Activated T-cell treated with anti-CD3 and anti-CD28 coated beads for 4 hours (primary cell): ENCODE measurements around the gene ARHGEF1.
"Not testable (repeated sequence)": the region's sequence is repeated elsewhere in the genome, so short reads cannot be mapped to it uniquely, and the experiment has no call there.

Source experiments
- DNase-seq: peaks from one replicate; pipeline ENCODE4 v3.0.0-alpha.2; 2020

ARHGEF1 gene

GRCh38 chr19:41906916-41907680 is 24.1 kb downstream of the ARHGEF1 start:
- no peak for DNase-seq

- no peak for DNase-seq
Measured at GRCh38 chr19:41907994-41908615, 25.1 kb downstream of the ARHGEF1 start.

GRCh38 chr19:41908724-41909464 is 25.9 kb downstream of the ARHGEF1 start:
- no peak for DNase-seq

- DNase-seq, result no peak
Measured at GRCh38 chr19:41909706-41910105, 26.7 kb downstream of the ARHGEF1 start.

- DNase-seq, result no peak
Measured at GRCh38 chr19:41910240-41910991, 27.4 kb downstream of the ARHGEF1 start.

DNA sequence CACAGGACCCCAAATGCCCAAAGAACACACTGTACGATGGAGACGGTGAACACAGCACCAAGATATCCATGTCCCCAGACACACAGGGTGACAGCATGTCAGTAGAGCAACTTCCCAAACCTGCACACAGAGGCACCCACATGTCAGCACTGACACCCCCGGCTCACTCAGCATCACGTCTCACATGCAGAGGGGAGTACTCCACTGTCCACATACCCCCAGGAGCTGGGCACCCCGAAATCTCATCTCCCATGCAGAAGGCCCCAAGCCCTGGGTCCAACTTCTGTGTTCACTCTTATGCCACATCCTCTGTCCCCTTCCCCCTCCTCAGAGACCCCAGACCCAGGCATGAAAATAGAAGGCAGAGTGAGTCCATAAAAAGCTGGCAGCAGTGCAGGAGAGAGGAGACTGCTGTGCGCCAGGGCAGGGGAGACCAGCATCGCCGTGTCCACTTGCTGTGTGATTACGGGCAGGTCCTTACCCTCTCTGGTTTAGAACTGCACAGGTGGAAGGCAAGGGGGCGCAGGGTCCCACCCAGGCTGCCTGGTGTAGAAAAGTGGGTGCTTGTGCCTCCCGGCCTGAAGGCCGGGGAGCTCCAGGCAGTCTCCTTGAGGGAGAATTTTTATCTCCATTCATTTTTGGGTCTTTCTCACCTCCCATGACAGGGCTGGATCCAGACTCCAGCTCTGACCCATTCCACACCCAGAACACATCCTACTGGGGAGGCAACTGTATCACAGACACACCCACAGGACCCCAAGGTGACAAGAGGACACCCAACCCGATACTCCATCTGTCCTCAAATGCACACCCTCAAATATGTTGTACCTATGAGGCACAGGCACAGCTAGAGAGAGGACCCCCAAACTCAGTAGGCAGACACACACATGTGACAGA is 28.3 kb downstream of the ARHGEF1 start:
- DNase-seq, result no peak

GRCh38 chr19:41911889-41912731 is 29.1 kb downstream of the ARHGEF1 start:
- DNase-seq, result no peak

DNA sequence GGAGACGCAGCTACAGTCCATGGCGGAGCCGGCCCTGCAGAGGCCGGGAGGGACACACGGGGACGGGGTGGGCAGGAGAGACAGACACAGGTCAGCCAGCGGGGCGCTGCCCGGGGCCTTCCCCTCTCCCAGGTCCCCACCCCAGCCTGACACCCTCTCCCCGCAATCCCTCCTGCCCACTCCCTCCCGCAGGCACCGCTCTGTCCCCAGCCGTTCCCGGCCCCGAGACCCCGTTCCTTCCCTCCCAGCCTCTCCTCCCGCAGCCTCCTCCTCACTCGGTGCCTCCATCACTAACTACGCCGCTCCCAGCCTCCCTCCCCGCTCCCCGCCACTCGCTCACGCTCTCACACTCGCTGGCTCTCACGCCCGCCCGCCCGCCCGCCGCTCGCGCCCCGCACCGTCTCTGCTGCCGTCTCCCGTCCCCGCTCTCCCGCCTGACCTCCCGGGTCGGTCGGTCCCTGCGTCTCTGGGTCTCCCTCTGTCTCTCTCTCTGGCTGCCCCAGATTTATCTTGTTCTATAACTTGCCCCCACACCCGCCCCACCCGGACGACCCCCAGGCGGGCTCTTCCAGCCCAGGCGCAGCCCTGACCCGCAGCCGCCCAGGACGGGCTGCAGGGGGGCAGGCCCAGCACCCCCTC is 30.0 kb downstream of the ARHGEF1 start:
- DNase-seq, result no peak

DNA sequence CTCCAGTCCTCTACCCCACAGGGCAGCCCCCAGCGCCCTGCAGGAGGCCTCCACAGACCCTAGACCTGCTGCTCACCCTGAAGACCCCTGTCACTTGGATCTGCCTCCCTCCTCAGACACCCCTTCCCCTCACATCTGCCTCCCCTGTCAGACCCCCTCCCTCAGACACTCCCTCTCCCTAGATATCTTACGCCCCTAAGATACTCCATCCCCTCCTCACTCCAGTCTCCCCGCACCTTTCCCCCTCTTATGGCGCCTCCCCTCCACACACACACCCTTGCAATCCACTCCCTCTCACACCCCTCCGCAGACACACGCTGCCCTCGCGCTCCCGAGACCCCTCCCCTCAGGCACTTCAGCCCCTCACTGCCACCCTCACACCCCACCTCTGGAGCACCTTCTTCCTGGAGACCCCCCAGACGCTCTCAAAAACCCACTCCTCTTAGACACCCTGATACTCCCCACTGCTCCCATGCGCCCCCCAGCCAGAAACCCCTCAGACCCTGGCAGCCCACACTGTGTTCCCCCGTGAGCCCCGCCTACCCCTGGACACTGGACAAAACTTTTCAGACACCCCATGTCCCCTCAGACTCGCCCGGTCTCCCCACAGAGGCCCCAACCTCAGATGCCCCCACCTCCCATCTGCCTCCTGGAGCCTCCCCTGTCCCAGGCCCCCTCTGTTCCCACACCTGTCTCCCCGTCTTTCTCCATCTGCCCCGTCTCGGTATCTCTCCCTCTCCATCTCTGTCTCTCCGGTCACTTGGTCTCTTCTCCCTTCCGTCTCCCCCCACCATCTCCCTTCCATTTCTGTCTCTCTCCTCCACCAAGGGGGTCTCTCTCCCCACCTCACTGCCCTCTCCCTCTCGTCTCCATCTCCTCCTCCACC is 30.8 kb downstream of the ARHGEF1 start:
- no peak for DNase-seq

GRCh38 chr19:41914424-41914834 is 31.4 kb downstream of the ARHGEF1 start:
- DNase-seq, result not testable (repeated sequence)

- no peak for DNase-seq
Measured at GRCh38 chr19:41915021-41915775, 32.2 kb downstream of the ARHGEF1 start.

DNA sequence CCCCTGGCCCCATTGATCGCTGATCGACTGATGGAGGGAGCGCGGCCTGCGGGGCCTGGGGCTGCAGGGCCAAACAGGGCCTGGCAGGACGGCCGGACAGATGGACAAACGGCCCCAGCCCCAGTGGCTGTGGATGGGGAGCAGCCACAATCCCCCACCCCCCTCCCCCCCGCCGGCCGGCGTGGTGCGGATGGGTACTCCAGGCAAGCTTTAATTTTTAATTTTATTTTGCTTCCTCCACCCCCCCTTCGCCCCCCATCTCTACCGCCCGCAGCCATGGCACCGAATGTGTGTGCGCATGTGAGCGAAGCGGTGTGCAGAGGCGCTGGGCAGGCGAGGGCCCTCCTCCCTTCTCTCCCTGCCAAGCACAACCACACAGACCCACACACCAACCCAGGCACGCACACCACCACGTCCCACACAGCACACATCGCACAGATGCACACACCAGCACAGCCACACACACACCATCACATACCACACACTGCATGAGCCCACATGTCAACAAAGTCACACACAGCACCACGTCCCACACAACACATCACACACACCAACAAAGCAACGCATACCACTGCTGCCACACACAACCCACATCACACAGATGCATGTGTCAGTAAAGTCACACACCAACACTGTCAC is 32.9 kb downstream of the ARHGEF1 start:
- no peak for DNase-seq

DNA sequence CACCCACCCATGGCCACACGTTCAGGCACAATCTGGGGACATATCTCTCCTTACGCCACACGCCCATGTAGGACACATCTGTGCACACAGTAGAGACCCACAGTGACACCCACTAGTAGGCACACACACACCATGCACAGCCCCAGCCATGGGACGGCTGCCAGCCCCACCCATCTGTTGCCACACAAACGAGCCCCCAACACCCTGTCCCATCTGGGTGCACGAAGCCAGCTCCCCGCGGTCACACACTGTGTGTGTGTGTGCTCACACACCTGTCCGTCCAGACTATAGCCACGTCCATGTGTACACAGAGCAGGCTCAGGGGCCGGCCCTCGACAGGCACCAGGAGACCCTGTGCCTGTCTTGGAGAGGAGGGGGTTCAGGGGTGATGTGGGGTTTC is 34.7 kb downstream of the ARHGEF1 start:
- no peak for DNase-seq

DNA sequence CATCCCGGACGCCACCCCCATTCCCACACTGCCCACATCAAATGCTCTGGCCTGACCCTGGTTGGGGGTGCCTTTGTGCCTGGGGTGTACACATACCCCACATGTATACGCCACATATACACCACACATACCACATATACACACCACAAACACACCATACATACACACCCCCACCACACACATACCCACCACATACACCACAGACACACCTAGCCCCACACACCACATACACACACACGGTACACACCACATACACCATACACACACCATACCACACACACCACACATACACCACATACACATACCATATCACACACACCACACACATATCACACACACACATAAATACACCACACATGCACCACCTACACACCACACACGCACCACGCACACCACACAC is 35.1 kb downstream of the ARHGEF1 start:
- no peak for DNase-seq

DNA sequence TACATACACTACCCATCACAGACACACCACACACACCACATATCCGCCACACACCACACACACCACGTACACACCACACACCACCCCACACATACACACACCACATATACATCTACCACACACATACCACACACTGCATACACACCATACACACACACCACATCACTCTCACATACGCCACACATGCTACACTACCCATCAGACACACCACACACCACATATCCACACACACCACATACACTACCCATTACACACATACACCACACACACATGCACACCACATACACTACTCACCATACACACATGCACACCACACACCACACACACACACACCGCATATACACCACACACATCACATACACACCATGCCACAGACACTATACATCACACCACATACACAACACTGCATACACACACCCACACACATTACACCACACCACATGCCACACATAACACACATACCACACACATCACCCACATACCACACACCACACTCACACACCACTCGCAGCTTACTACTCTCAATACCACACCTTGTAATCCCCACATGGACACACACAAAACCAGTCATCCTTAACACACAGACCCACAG is 35.8 kb downstream of the ARHGEF1 start:
- no peak for DNase-seq

DNA sequence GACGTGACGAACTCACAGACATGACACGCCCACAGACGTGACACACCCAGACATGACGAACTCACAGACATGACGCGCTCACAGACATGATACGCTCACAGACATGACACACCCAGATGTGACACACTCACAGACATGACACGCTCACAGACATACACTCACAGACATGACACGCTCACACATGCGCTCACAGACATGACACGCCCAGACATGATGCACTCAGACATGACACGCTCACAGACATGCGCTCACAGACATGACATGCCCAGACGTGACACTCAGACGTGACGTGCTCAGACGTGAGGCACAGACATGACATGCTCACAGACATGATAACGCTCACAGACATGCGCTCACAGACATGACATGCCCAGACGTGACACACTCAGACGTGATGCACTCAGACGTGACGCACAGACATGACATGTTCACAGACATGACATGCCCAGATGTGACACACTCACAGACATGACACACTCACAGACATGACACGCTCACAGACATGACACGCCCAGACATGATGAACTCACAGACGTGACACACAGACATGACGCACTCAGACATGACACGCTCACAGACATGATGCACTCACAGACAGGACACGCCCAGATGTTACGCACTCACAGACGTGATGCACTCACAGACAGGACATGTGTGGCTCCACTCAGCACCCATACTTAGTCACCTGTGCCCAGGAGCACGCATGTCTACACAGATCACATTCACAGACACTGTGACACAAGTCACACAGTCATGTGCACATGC is 37.1 kb downstream of the ARHGEF1 start:
- no peak for DNase-seq
